ENCODE results near the gene CA10.

CA10 gene

GRCh38 chr17:51685287-51685909, 473.1 kb downstream of the CA10 start:
- DNase-seq (ENCODE audit: low read depth in 2 of 2): no peak

GRCh38 chr17:51684214-51684613, 474.3 kb downstream of the CA10 start:
- no peak for DNase-seq (ENCODE audit: low read depth in 2 of 2)

- no peak for DNase-seq (ENCODE audit: low read depth in 2 of 2)
These were observed 475.2 kb downstream of the CA10 start for GRCh38 chr17:51683291-51683690.

GRCh38 chr17:51682115-51682514, 476.4 kb downstream of the CA10 start:
- DNase-seq (ENCODE audit: low read depth in 2 of 2): no peak

- no peak for DNase-seq (ENCODE audit: low read depth in 2 of 2)
These were observed 480.6 kb downstream of the CA10 start for GRCh38 chr17:51677875-51678274.

- DNase-seq (ENCODE audit: low read depth in 2 of 2): no peak
These were observed 481.6 kb downstream of the CA10 start for GRCh38 chr17:51676691-51677487.

- DNase-seq (ENCODE audit: low read depth in 2 of 2): no peak
These were observed 483.8 kb downstream of the CA10 start for GRCh38 chr17:51674579-51675255.

GRCh38 chr17:51673070-51673469, 485.4 kb downstream of the CA10 start:
- DNase-seq (ENCODE audit: low read depth in 2 of 2): no peak

GRCh38 chr17:51672065-51672464, 486.4 kb downstream of the CA10 start:
- no peak for DNase-seq (ENCODE audit: low read depth in 2 of 2)

- DNase-seq (ENCODE audit: low read depth in 2 of 2): no peak
These were observed 487.6 kb downstream of the CA10 start for GRCh38 chr17:51670899-51671298.

- no peak for DNase-seq (ENCODE audit: low read depth in 2 of 2)
These were observed 489.6 kb downstream of the CA10 start for GRCh38 chr17:51668963-51669246.

- no peak for DNase-seq (ENCODE audit: low read depth in 2 of 2)
These were observed 490.2 kb downstream of the CA10 start for GRCh38 chr17:51668155-51668962.

- DNase-seq (ENCODE audit: low read depth in 2 of 2): no peak
These were observed 490.8 kb downstream of the CA10 start for GRCh38 chr17:51667706-51668083.

- no peak for DNase-seq (ENCODE audit: low read depth in 2 of 2)
These were observed 491.4 kb downstream of the CA10 start for GRCh38 chr17:51666971-51667705.

GRCh38 chr17:51662204-51663056, 496.1 kb downstream of the CA10 start:
- DNase-seq (ENCODE audit: low read depth in 2 of 2): no peak

- no peak for DNase-seq (ENCODE audit: low read depth in 2 of 2)
These were observed 497.1 kb downstream of the CA10 start for GRCh38 chr17:51661403-51661802.

- no peak for DNase-seq (ENCODE audit: low read depth in 2 of 2)
These were observed 498.2 kb downstream of the CA10 start for GRCh38 chr17:51660266-51660665.

- DNase-seq (ENCODE audit: low read depth in 2 of 2): no peak
These were observed 501.3 kb downstream of the CA10 start for GRCh38 chr17:51657224-51657623.

GRCh38 chr17:51653878-51654277, 504.6 kb downstream of the CA10 start:
- DNase-seq (ENCODE audit: low read depth in 2 of 2): no peak

- DNase-seq (ENCODE audit: low read depth in 2 of 2): no peak
These were observed 506.0 kb downstream of the CA10 start for GRCh38 chr17:51652529-51652928.

Data from stimulated activated CD4-positive, alpha-beta T cell treated with anti-CD3 and anti-CD28 coated beads, Interleukin-1b, Interleukin-23, amount 100 ng/mL, for 1 hour (primary cell).